AG04449 (cell line): ENCODE measurements around the gene ZNF680.
A peak's percentile ranks its signal among the peaks of the same experiment; 100 is the strongest.
"Not testable (repeated sequence)": the region's sequence is repeated elsewhere in the genome, so short reads cannot be mapped to it uniquely, and the experiment has no call there.

ENCODE experiments used
- CTCF ChIA-PET: fragments of 350-600 bp; formaldehyde crosslinking; extraction: SDS; loops from one replicate; lab custom pipeline; 2021; ENCODE audit warnings: antibody characterized with exemption; lab: Yijun Ruan, JAX
- POLR2A ChIA-PET: fragments of 400-600, 350-600 bp; formaldehyde crosslinking; extraction: SDS; loops from one replicate; lab custom pipeline; 2020; ENCODE audit warnings: antibody characterized with exemption, inconsistent platforms; lab: Yijun Ruan, JAX
- DNase-seq: peaks from one replicate; pipeline ENCODE4 v3.0.0-alpha.2; 2010; ENCODE audit warnings: low read depth, low spot score
- H3K4me3 ChIP-seq: 2 replicates; pipeline ENCODE4 v1.5.1; 2011; ENCODE audit warnings: low read depth, mild to moderate bottlenecking, control low read depth, low read length
- CTCF ChIP-seq: IDR thresholded peaks from one replicate; pipeline ENCODE4 v1.5.1; 2011; ENCODE audit warnings: mild to moderate bottlenecking, moderate library complexity, low read length, control low read depth, inconsistent platforms; ENCODE audit not compliant: insufficient read depth; ENCODE audit errors: missing control alignments

Gene ZNF680

GRCh38 chr7:64581391-64581790, 18.5 kb upstream of the ZNF680 start:
- ChIA-PET POLR2A (no interaction called here), CTCF (no interaction called here)

GRCh38 chr7:64574540-64575099, 11.7 kb upstream of the ZNF680 start:
- ChIA-PET POLR2A (no interaction called here), CTCF (no interaction called here)
- no peak overlapping the region; the same call in 1 of the 2 replicates for H3K4me3 ChIP-seq
- DNase-seq: no peak
- TF ChIP-seq CTCF: no peak

More at GRCh38 chr7:64581391-64581790, 18.5 kb upstream of the ZNF680 start:
- DNase-seq: no peak
- no peak for TF ChIP-seq CTCF
- no peak overlapping the region for H3K4me3 ChIP-seq

- peak overlapping the region; percentile 46 for H3K4me3 ChIP-seq
- CTCF ChIA-PET, DNase-seq, POLR2A ChIA-PET: not testable (repeated sequence)
These were observed 7.4 kb upstream of the ZNF680 start for GRCh38 chr7:64570284-64570605.

GRCh38 chr7:64569372-64570283, 6.8 kb upstream of the ZNF680 start:
- DNase-seq, CTCF ChIA-PET, POLR2A ChIA-PET: not testable (repeated sequence)
- H3K4me3 ChIP-seq: peak overlapping the region; percentile 46
- TF ChIP-seq CTCF: peak; percentile 25

- CTCF ChIA-PET: no interaction called here
- no peak for DNase-seq
- POLR2A ChIA-PET: interaction anchor here (1.3 kb wide), 1 partner anchor 103 kb away, joined by 4 read pairs; the partner anchor contains the start of gene ZNF107
- H3K4me3 ChIP-seq: peak overlapping the region; percentile 96
- TF ChIP-seq CTCF: no peak
These were observed 630 bp downstream of the ZNF680 start for GRCh38 chr7:64562256-64562625.

- DNase-seq: no peak
- no peak for TF ChIP-seq CTCF
- CTCF ChIA-PET: no interaction called here
- no peak overlapping the region for H3K4me3 ChIP-seq
- POLR2A ChIA-PET: no interaction called here
These were observed 3.7 kb downstream of the ZNF680 start for GRCh38 chr7:64559206-64559605.
